Measurements from ENCODE around the gene PLCD1. TPM values are rescaled to one million over a fixed set of nuclear protein-coding genes. Genes with fewer than 3 reads are reported as not detected.

The PLCD1 gene
- total and polyA plus RNA-seq, 4 donors: 12.5 to 30.1 (median 26.4) TPM

- Histone ChIP-seq H3K36me3 (ENCODE audit: control insufficient read depth, insufficient read depth, low read length) (no peaks in the 10 kb centered on the region), H3K4me1 (ENCODE audit: control insufficient read depth, insufficient read depth, low read length) (peaks cover 34% of the 10 kb centered on the region), H3K9me3 (ENCODE audit: control insufficient read depth, insufficient read depth, low read length) (no peaks in the 10 kb centered on the region), H3K4me3 (ENCODE audit: low read depth, low read length) (peak overlapping the region; percentile 63), H3K27ac (ENCODE audit: low read depth, low read length) (peak overlapping the region; percentile 82), H3K27me3 (ENCODE audit: control insufficient read depth, insufficient read depth, low read length) (peaks cover 22% of the 10 kb centered on the region)
- 40% methylated on average over 3 of the region's 8 CpGs for WGBS (ENCODE audit: insufficient coverage)
- no peak for DNase-seq (ENCODE audit: low read depth in 4 of 6, low spot score in 6 of 6)
Measured at GRCh38 chr3:38030126-38031021, 932 bp upstream of the PLCD1 start.

DNA sequence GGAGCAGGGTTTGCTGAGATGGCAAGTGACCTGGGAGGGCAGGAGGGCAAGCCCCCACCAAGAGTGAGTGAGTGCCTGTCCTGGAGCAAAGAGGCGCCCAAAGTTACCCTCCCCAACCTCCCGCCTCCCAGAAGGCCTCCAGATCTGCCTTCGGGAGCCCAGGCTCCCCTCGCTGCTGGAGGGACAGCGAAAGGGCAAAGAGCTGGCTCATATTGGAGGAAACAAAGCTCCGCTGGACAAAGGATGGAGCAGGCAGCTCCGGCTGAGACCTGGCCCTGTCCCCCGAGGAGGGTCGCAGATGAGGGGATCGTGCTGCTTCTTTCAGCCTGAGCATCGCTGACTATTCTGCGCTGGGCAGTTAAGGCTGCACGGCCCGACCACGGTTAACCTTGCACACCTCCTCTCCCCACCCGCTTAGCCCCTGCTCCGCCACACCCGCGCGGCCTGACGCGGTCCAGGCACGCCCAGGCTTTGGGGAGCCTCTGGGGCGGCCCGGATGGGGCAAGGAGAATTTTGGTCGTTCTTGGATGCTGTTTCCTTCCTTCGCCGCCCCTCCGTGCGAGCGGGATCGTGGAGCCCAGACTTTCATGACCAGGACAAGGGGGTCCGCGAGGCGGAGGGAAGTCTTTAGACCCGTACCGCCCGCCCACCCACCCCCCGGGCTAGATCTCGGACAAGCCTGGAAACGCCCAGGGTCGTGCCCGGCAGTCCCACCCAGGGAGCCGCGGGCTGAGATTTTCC lies 651 bp downstream of the PLCD1 start:
- Histone ChIP-seq H3K4me1 (ENCODE audit: control insufficient read depth, insufficient read depth, low read length) (peaks cover 46% of the 10 kb centered on the region), H3K4me3 (ENCODE audit: low read depth, low read length) (peak overlapping the region; percentile 63), H3K9me3 (ENCODE audit: control insufficient read depth, insufficient read depth, low read length) (no peaks in the 10 kb centered on the region), H3K27me3 (ENCODE audit: control insufficient read depth, insufficient read depth, low read length) (peaks cover 22% of the 10 kb centered on the region), H3K36me3 (ENCODE audit: control insufficient read depth, insufficient read depth, low read length) (no peaks in the 10 kb centered on the region), H3K27ac (ENCODE audit: low read depth, low read length) (peak overlapping the region; percentile 57)
- peak in 1 of 6 donors; percentile 34 for DNase-seq (ENCODE audit: low read depth in 4 of 6, low spot score in 6 of 6)
- 10% methylated on average over 41 of the region's 45 CpGs for WGBS (ENCODE audit: insufficient coverage)

GRCh38 chr3:38027466-38028465 lies 1.7 kb downstream of the PLCD1 start:
- Histone ChIP-seq H3K4me3 (ENCODE audit: low read depth, low read length) (no peak overlapping the region), H3K4me1 (ENCODE audit: control insufficient read depth, insufficient read depth, low read length) (peaks cover 46% of the 10 kb centered on the region)
- 98% methylated on average over 5 of the region's 6 CpGs for WGBS (ENCODE audit: insufficient coverage)

DNA sequence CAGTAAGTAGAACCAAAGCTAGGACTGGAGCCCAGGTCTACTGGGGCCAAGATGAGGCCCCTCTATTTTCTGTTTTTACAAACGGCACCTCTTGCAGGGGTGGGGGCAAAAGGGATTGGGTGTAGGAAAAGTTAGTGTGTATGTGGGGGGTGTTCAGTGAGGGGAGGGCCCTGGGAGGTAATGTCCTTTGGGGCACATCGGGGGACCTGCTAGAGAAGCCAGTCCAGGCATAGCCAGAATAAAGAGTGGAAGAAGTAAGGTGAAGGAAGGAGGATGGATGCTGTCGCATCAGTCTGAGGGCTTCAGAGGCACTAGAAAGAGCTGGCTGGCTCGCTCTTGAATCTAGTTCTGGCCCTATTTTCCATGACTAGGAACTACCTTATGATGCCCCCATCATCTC lies 2.6 kb downstream of the PLCD1 start:
- peaks cover 22% of the 10 kb centered on the region for H3K27me3 ChIP-seq (ENCODE audit: control insufficient read depth, insufficient read depth, low read length)
- no peak overlapping the region for H3K27ac ChIP-seq (ENCODE audit: low read depth, low read length)
- H3K4me3 ChIP-seq (ENCODE audit: low read depth, low read length): no peak overlapping the region
- no peaks in the 10 kb centered on the region for H3K9me3 ChIP-seq (ENCODE audit: control insufficient read depth, insufficient read depth, low read length)
- no peaks in the 10 kb centered on the region for H3K36me3 ChIP-seq (ENCODE audit: control insufficient read depth, insufficient read depth, low read length)
- H3K4me1 ChIP-seq (ENCODE audit: control insufficient read depth, insufficient read depth, low read length): peaks cover 46% of the 10 kb centered on the region
- no peak for DNase-seq (ENCODE audit: low read depth in 4 of 6, low spot score in 6 of 6)
- WGBS (ENCODE audit: insufficient coverage): 60% methylated on average over 1 of the region's 4 CpGs

More at GRCh38 chr3:38027466-38028465, 1.7 kb downstream of the PLCD1 start:
- no peaks in the 10 kb centered on the region for H3K9me3 ChIP-seq (ENCODE audit: control insufficient read depth, insufficient read depth, low read length)
- H3K36me3 ChIP-seq (ENCODE audit: control insufficient read depth, insufficient read depth, low read length): no peaks in the 10 kb centered on the region
- peak overlapping the region; percentile 35 for H3K27ac ChIP-seq (ENCODE audit: low read depth, low read length)
- DNase-seq (ENCODE audit: low read depth in 4 of 6, low spot score in 6 of 6): no peak
- peaks cover 22% of the 10 kb centered on the region for H3K27me3 ChIP-seq (ENCODE audit: control insufficient read depth, insufficient read depth, low read length)

- no peaks in the 10 kb centered on the region for H3K27me3 ChIP-seq (ENCODE audit: control insufficient read depth, insufficient read depth, low read length)
- H3K27ac ChIP-seq (ENCODE audit: low read depth, low read length): no peak overlapping the region
- H3K9me3 ChIP-seq (ENCODE audit: control insufficient read depth, insufficient read depth, low read length): no peaks in the 10 kb centered on the region
- H3K4me3 ChIP-seq (ENCODE audit: low read depth, low read length): no peak overlapping the region
- peaks cover 19% of the 10 kb centered on the region for H3K36me3 ChIP-seq (ENCODE audit: control insufficient read depth, insufficient read depth, low read length)
- H3K4me1 ChIP-seq (ENCODE audit: control insufficient read depth, insufficient read depth, low read length): peaks cover 17% of the 10 kb centered on the region
- no peak for DNase-seq (ENCODE audit: low read depth in 4 of 6, low spot score in 6 of 6)
- 91% methylated on average over 3 of the region's 6 CpGs for WGBS (ENCODE audit: insufficient coverage)
Measured at GRCh38 chr3:38022896-38023709, 6.3 kb downstream of the PLCD1 start.

DNA sequence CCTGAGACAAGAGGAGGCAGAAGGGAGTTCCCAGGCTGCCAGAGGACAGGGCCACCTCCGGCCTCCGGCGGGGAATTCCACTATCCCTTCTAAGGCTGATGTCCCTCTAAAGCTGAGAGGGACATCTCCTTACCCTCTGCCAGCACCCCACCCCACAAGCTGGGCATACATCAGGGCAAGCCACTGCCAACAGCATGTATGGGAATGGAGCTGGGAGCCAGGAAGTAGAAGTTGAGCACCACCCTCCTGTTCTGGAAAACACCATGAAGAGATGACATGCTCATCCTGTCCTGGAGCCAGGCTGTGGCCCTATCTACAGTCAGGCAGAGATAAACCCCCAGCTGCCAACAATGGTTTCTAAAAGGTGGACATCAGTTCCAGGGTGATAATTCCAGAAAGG lies 7.1 kb downstream of the PLCD1 start:
- H3K36me3 ChIP-seq (ENCODE audit: control insufficient read depth, insufficient read depth, low read length): peaks cover 27% of the 10 kb centered on the region
- no peaks in the 10 kb centered on the region for H3K27me3 ChIP-seq (ENCODE audit: control insufficient read depth, insufficient read depth, low read length)
- H3K27ac ChIP-seq (ENCODE audit: low read depth, low read length): no peak overlapping the region
- H3K4me3 ChIP-seq (ENCODE audit: low read depth, low read length): no peak overlapping the region
- H3K4me1 ChIP-seq (ENCODE audit: control insufficient read depth, insufficient read depth, low read length): peaks cover 20% of the 10 kb centered on the region
- no peaks in the 10 kb centered on the region for H3K9me3 ChIP-seq (ENCODE audit: control insufficient read depth, insufficient read depth, low read length)
- 100% methylated on average over 1 of the region's 3 CpGs for WGBS (ENCODE audit: insufficient coverage)
- DNase-seq (ENCODE audit: low read depth in 4 of 6, low spot score in 6 of 6): no peak

DNA sequence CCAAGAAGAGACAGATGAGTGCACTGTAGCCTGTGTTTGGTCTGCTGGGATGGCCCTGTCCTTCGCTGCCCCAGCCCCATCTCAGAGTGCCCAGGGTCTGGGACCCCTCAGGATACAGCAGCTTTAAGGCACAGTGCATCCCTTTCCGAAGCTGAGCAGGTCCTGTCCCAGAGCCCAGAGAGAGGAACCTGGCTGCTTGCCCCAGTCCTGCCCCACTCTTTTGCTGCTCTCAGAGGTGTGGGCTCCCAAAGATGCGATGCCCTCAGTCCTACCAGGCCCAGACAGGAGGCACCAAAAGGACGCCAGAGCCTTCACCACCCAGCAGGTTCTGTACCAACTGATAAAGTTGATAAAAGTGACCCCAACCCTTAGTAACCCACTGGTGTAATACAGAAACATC lies 8.2 kb downstream of the PLCD1 start:
- H3K27me3 ChIP-seq (ENCODE audit: control insufficient read depth, insufficient read depth, low read length): no peaks in the 10 kb centered on the region
- no peak for DNase-seq (ENCODE audit: low read depth in 4 of 6, low spot score in 6 of 6)
- peaks cover 21% of the 10 kb centered on the region for H3K4me1 ChIP-seq (ENCODE audit: control insufficient read depth, insufficient read depth, low read length)
- H3K9me3 ChIP-seq (ENCODE audit: control insufficient read depth, insufficient read depth, low read length): no peaks in the 10 kb centered on the region
- peaks cover 38% of the 10 kb centered on the region for H3K36me3 ChIP-seq (ENCODE audit: control insufficient read depth, insufficient read depth, low read length)
- no peak overlapping the region for H3K27ac ChIP-seq (ENCODE audit: low read depth, low read length)
- no peak overlapping the region for H3K4me3 ChIP-seq (ENCODE audit: low read depth, low read length)
- WGBS (ENCODE audit: insufficient coverage): 98% methylated on average over 3 of the region's 4 CpGs

DNA sequence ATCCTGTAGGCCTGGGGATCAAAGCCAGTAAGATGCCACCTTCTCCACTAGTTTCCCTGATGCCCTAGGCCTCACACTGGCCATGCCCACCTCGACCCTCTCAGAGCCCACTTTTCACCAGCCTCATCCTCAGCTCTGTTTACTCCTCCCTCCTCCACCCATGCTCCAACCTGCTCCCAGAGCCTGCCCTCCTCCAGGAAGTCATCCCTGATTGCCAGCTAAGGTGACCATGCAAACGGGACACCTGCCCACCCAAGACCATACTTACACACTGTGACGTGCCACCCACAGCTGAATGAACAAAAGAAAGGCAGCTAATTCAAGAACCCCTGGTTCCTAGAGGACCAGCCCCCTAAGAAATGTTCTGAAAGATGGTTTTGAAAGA lies 9.1 kb downstream of the PLCD1 start:
- Histone ChIP-seq H3K9me3 (ENCODE audit: control insufficient read depth, insufficient read depth, low read length) (no peaks in the 10 kb centered on the region), H3K4me1 (ENCODE audit: control insufficient read depth, insufficient read depth, low read length) (peaks cover 21% of the 10 kb centered on the region), H3K4me3 (ENCODE audit: low read depth, low read length) (no peak overlapping the region), H3K36me3 (ENCODE audit: control insufficient read depth, insufficient read depth, low read length) (peaks cover 40% of the 10 kb centered on the region), H3K27me3 (ENCODE audit: control insufficient read depth, insufficient read depth, low read length) (no peaks in the 10 kb centered on the region), H3K27ac (ENCODE audit: low read depth, low read length) (no peak overlapping the region)
- no peak for DNase-seq (ENCODE audit: low read depth in 4 of 6, low spot score in 6 of 6)
- 96% methylated on average over 2 of the region's 3 CpGs for WGBS (ENCODE audit: insufficient coverage)

All from spinal cord (tissue), 10 donors.